GM18520 (cell line): ENCODE data around the gene OR8G1.
"Not testable (repeated sequence)": the region's sequence is repeated elsewhere in the genome, so short reads cannot be mapped to it uniquely, and the experiment has no call there.

Experiments
- ATAC-seq: cut with Tn5 transposase; IDR thresholded peaks from one replicate; pipeline ENCODE4 v1.9.1; 2021; ENCODE audit not compliant: unreplicated experiment

OR8G1 gene

GRCh38 chr11:124233376-124233775 lies 7.5 kb upstream of the OR8G1 start:
- no peak for ATAC-seq

GRCh38 chr11:124238512-124238911 lies 2.4 kb upstream of the OR8G1 start:
- no peak for ATAC-seq

GRCh38 chr11:124249869-124250268 lies 9.0 kb downstream of the OR8G1 start:
- not testable (repeated sequence) for ATAC-seq

GRCh38 chr11:124256076-124256475 lies 15.2 kb downstream of the OR8G1 start, which contains the start of gene OR8G5:
OR8G5 (plus strand) TSS chr11:124256376; CDS start chr11:124264932, 8,556 bp downstream.
- no peak for ATAC-seq

- ATAC-seq = not testable (repeated sequence)
These were observed 24.1 kb downstream of the OR8G1 start for GRCh38 chr11:124265041-124265440.

GRCh38 chr11:124270886-124271285 lies 30.0 kb downstream of the OR8G1 start:
- not testable (repeated sequence) for ATAC-seq

- no peak for ATAC-seq
These were observed 33.1 kb downstream of the OR8G1 start for GRCh38 chr11:124274000-124274399.

GRCh38 chr11:124276081-124276480 lies 35.2 kb downstream of the OR8G1 start:
- ATAC-seq = no peak

GRCh38 chr11:124277207-124277606 lies 36.3 kb downstream of the OR8G1 start:
- ATAC-seq = no peak

- ATAC-seq = no peak
These were observed 36.9 kb downstream of the OR8G1 start for GRCh38 chr11:124277804-124278203.

GRCh38 chr11:124278261-124278660 lies 37.4 kb downstream of the OR8G1 start:
- ATAC-seq = no peak

GRCh38 chr11:124285610-124286344 lies 44.9 kb downstream of the OR8G1 start:
- no peak for ATAC-seq

GRCh38 chr11:124294687-124295086 lies 53.8 kb downstream of the OR8G1 start:
- ATAC-seq = no peak

GRCh38 chr11:124296016-124296415 lies 55.1 kb downstream of the OR8G1 start:
- ATAC-seq = no peak

GRCh38 chr11:124297921-124298320 lies 57.0 kb downstream of the OR8G1 start:
- no peak for ATAC-seq

GRCh38 chr11:124301548-124301947 lies 60.7 kb downstream of the OR8G1 start:
- ATAC-seq = no peak

GRCh38 chr11:124302347-124303125 lies 61.6 kb downstream of the OR8G1 start:
- ATAC-seq = no peak
